ENCODE results near the gene PPP1R10. TPM values are rescaled to one million over a fixed set of nuclear protein-coding genes. Genes with fewer than 3 reads are reported as not detected.

The PPP1R10 gene
- total RNA-seq, 3 donors from 2014 or later: 68.5 to 80.3 (median 79.2) TPM

GRCh38 chr6:30565772-30566171, 51.3 kb downstream of the PPP1R10 start:
- intact Hi-C loops (cut with DNase I, micrococcal nuclease): no loop called here
- peaks cover 12% of the 10 kb centered on the region for H3K4me1 ChIP-seq (ENCODE audit: low read depth)
- DNase-seq (no peak), ATAC-seq (no peak)
- no peaks in the 10 kb centered on the region for H3K9me3 ChIP-seq
- H3K36me3 ChIP-seq (ENCODE audit: low read depth): no peaks in the 10 kb centered on the region
- no peak for TF ChIP-seq CTCF (IDR thresholded peaks at IDR 0.05)
- H3K4me3 ChIP-seq: no peak overlapping the region

- ATAC-seq: no peak
- Histone ChIP-seq H3K9me3 (no peaks in the 10 kb centered on the region), H3K4me1 (ENCODE audit: low read depth) (no peaks in the 10 kb centered on the region), H3K36me3 (ENCODE audit: low read depth) (no peaks in the 10 kb centered on the region), H3K4me3 (no peak overlapping the region)
- intact Hi-C loops (cut with DNase I, micrococcal nuclease): no loop called here
- DNase-seq: no peak
- TF ChIP-seq CTCF (IDR thresholded peaks at IDR 0.05): no peak
These were observed 52.9 kb downstream of the PPP1R10 start for GRCh38 chr6:30564114-30564513.

- Histone ChIP-seq H3K9me3 (no peaks in the 10 kb centered on the region), H3K4me3 (no peak overlapping the region), H3K36me3 (ENCODE audit: low read depth) (no peaks in the 10 kb centered on the region), H3K4me1 (ENCODE audit: low read depth) (peaks cover 4% of the 10 kb centered on the region)
- no peak for TF ChIP-seq CTCF (IDR thresholded peaks at IDR 0.05)
- DNase-seq: no peak
- intact Hi-C loops (cut with DNase I, micrococcal nuclease): no loop called here
- ATAC-seq: no peak
These were observed 54.3 kb downstream of the PPP1R10 start for GRCh38 chr6:30562470-30563425.

GRCh38 chr6:30560930-30561329, 56.1 kb downstream of the PPP1R10 start:
- H3K4me1 ChIP-seq (ENCODE audit: low read depth): peaks cover 4% of the 10 kb centered on the region
- no peaks in the 10 kb centered on the region for H3K36me3 ChIP-seq (ENCODE audit: low read depth)
- ATAC-seq (no peak), DNase-seq (no peak)
- intact Hi-C loops (cut with DNase I, micrococcal nuclease): no loop called here
- no peaks in the 10 kb centered on the region for H3K9me3 ChIP-seq
- TF ChIP-seq CTCF (IDR thresholded peaks at IDR 0.05): no peak
- no peak overlapping the region for H3K4me3 ChIP-seq

GRCh38 chr6:30557683-30557981, 59.4 kb downstream of the PPP1R10 start:
- no peak for TF ChIP-seq CTCF (IDR thresholded peaks at IDR 0.05)
- no peak for DNase-seq
- ATAC-seq: no peak
- Histone ChIP-seq H3K9me3 (no peaks in the 10 kb centered on the region), H3K4me3 (peak overlapping the region; percentile 80), H3K4me1 (ENCODE audit: low read depth) (peaks cover 9% of the 10 kb centered on the region), H3K36me3 (ENCODE audit: low read depth) (no peaks in the 10 kb centered on the region)
- intact Hi-C loops (cut with DNase I, micrococcal nuclease): no loop called here
